ENCODE measurements around the gene CCDC157.

GRCh38 chr22:30404307-30404706 lies 47.5 kb downstream of the CCDC157 start:
- TF ChIP-seq, protein P1, sequence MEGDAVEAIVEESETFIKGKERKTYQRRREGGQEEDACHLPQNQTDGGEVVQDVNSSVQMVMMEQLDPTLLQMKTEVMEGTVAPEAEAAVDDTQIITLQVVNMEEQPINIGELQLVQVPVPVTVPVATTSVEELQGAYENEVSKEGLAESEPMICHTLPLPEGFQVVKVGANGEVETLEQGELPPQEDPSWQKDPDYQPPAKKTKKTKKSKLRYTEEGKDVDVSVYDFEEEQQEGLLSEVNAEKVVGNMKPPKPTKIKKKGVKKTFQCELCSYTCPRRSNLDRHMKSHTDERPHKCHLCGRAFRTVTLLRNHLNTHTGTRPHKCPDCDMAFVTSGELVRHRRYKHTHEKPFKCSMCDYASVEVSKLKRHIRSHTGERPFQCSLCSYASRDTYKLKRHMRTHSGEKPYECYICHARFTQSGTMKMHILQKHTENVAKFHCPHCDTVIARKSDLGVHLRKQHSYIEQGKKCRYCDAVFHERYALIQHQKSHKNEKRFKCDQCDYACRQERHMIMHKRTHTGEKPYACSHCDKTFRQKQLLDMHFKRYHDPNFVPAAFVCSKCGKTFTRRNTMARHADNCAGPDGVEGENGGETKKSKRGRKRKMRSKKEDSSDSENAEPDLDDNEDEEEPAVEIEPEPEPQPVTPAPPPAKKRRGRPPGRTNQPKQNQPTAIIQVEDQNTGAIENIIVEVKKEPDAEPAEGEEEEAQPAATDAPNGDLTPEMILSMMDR (IDR thresholded peaks at IDR 0.05) = no peak
- no peak for TF ChIP-seq EZH2 (IDR thresholded peaks at IDR 0.05; ENCODE audit: borderline replicate concordance, insufficient read depth, low read depth, low read length, poor library complexity, severe bottlenecking)

All from B cell (primary cell).